PFSK-1 (cell line): ENCODE data around the gene ICE2.

Experiments used
- FOXP2 ChIP-seq: optimal IDR thresholded peaks from 2 replicates; pipeline ENCODE3; 2011; ENCODE audit warnings: borderline replicate concordance, control low read depth, inconsistent platforms; ENCODE audit not compliant: insufficient read depth; ENCODE audit errors: extremely low read length, extremely low read depth
- POLR2AphosphoS5 ChIP-seq: IDR thresholded peaks from 2 replicates; pipeline ENCODE4 v1.6.1; 2012; ENCODE audit warnings: low read depth, mild to moderate bottlenecking, control low read depth, low read length, moderate library complexity
- REST ChIP-seq, 2 experiments: IDR thresholded peaks; 2 replicates each; pipeline versions ENCODE4 v1.6.1 to v1.8.0; 2011 to 2012; ENCODE audit warnings: low read depth in 2 of 2, low read length in 2 of 2, control low read depth in 1 of 2, inconsistent platforms in 1 of 2, mild to moderate bottlenecking in 1 of 2, moderate library complexity in 1 of 2; ENCODE audit not compliant: insufficient read depth in 1 of 2
- SIN3A ChIP-seq: IDR thresholded peaks from 2 replicates; pipeline ENCODE4 v1.6.1; 2012; ENCODE audit warnings: mild to moderate bottlenecking, low read length, moderate library complexity, borderline replicate concordance; ENCODE audit not compliant: insufficient read depth
- TAF1 ChIP-seq: IDR thresholded peaks from 2 replicates; pipeline ENCODE4 v1.6.1; 2012; ENCODE audit warnings: low read length, control low read depth, borderline replicate concordance; ENCODE audit not compliant: insufficient read depth

Gene ICE2

GRCh38 chr15:60419753-60420152 is 59.2 kb downstream of the ICE2 start:
- TF ChIP-seq REST (IDR thresholded peaks at IDR 0.05; ENCODE audit: insufficient read depth in 1 of 2, low read depth in 2 of 2, low read length in 2 of 2) = no peak
- TF ChIP-seq TAF1 = no peak
- no peak for TF ChIP-seq SIN3A
- TF ChIP-seq POLR2AphosphoS5 = no peak
- no peak for TF ChIP-seq FOXP2

- TF ChIP-seq FOXP2 (no peak), TAF1 (no peak)
These were observed 60.8 kb downstream of the ICE2 start for GRCh38 chr15:60418096-60418495.

- TF ChIP-seq POLR2AphosphoS5 (no peak), TAF1 (no peak), FOXP2 (no peak), REST (IDR thresholded peaks at IDR 0.05; ENCODE audit: insufficient read depth in 1 of 2, low read depth in 2 of 2, low read length in 2 of 2) (no peak), SIN3A (no peak)
These were observed 61.8 kb downstream of the ICE2 start for GRCh38 chr15:60417112-60417511.

GRCh38 chr15:60416484-60416883 is 62.5 kb downstream of the ICE2 start:
- TF ChIP-seq SIN3A (no peak), TAF1 (no peak), POLR2AphosphoS5 (no peak), FOXP2 (no peak), REST (IDR thresholded peaks at IDR 0.05; ENCODE audit: insufficient read depth in 1 of 2, low read depth in 2 of 2, low read length in 2 of 2) (no peak)

GRCh38 chr15:60414016-60414682 is 64.8 kb downstream of the ICE2 start:
- TF ChIP-seq SIN3A (no peak), REST (IDR thresholded peaks at IDR 0.05; ENCODE audit: insufficient read depth in 1 of 2, low read depth in 2 of 2, low read length in 2 of 2) (no peak), FOXP2 (no peak)
